GM12891 (cell line): ENCODE data around the gene CEACAM6.

Experiments used
- POLR2AphosphoS5 ChIP-seq: IDR thresholded peaks from 2 replicates; pipeline ENCODE4 v1.6.1; 2011; ENCODE audit warnings: low read depth, low read length, control low read depth
- TAF1 ChIP-seq: IDR thresholded peaks from 2 replicates; pipeline ENCODE4 v1.6.1; 2011; ENCODE audit warnings: low read depth, low read length, control low read depth

GRCh38 chr19:41811036-41811435, 55.7 kb downstream of the CEACAM6 start:
- TF ChIP-seq TAF1 (no peak), POLR2AphosphoS5 (no peak)
